GM18909 (cell line): ENCODE measurements around the gene IER3.
"Not testable (repeated sequence)": the region's sequence is repeated elsewhere in the genome, so short reads cannot be mapped to it uniquely, and the experiment has no call there.

Source experiments
- ATAC-seq: cut with Tn5 transposase; IDR thresholded peaks from one replicate; pipeline ENCODE4 v1.9.1; 2021; ENCODE audit warnings: mild to moderate bottlenecking; ENCODE audit not compliant: unreplicated experiment, poor library complexity

The IER3 gene

DNA sequence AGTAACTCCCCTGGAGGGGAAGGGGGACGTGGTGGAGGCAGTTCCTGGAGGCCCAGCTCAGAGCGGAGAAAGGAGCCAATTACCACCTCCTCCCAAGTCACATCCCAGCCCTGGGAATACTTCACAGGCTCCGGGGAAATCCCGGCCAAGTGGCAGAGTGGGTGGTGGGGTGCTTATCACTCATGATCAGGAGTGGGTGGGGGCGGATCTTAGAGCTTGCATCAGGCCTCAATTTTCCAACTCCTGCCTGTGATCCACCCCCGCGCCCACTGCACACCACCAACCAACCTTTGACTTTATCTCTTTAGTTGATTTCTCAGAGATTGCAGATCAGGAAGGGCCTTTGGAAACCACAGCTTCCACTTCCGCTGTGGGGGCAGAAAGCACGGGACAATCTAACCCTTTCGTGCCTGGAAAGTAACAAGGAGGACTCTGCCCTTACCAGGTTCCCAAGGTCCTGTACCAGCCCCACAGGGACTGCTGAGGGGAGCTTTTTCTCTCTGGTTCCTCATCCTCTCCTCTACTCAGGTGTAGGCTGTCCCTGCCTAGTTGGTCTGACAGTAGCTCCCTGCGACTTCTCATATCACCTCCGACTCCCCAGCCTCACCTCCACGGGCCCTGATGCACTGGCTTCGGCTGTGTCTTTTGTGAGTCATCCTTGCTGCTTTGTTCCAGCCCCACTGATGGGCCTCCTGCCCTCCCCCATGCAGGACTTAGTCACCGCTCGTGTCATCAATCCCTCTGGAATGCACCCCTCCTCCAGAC lies 24.9 kb upstream of the IER3 start:
- no peak for ATAC-seq

DNA sequence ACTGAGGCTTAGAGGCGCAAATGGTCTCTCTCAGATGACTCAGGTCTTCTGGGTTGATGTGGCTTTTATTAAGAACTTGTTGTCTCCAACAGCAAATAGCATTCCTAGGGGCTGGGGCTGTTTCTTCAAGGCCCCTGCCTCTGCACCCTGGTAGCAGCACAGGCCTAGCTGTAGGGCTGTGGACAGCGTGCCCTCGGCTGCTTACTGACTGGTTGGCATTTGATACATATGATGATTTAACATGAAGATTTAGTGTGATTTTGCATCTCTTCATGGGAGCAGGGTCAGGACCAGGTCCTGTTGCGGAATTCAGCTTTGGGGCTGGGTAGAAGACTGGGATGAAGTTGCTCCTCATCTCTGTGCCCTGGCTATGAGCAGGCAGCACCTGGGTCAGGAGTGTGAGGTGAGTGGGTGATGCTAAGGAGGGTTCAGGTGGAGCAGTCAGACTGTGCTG lies 24.3 kb upstream of the IER3 start:
- no peak for ATAC-seq

DNA sequence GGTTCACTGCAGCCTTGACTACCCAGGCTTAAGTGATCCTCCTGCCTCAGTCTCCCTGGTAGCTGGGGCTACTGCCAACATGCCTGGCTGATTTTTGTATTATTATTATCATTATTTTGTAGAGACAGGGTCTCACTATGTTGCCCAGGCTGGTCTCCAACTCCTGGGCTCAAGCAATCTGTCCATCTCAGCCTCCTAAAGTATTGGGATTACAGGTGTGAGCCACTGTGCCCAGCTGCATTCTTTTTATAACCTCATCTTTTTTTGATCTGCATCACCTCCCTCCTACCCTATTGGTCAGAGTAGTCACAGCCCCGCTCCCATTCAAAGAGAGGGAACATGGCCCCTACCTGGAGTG lies 23.6 kb upstream of the IER3 start:
- ATAC-seq: no peak

DNA sequence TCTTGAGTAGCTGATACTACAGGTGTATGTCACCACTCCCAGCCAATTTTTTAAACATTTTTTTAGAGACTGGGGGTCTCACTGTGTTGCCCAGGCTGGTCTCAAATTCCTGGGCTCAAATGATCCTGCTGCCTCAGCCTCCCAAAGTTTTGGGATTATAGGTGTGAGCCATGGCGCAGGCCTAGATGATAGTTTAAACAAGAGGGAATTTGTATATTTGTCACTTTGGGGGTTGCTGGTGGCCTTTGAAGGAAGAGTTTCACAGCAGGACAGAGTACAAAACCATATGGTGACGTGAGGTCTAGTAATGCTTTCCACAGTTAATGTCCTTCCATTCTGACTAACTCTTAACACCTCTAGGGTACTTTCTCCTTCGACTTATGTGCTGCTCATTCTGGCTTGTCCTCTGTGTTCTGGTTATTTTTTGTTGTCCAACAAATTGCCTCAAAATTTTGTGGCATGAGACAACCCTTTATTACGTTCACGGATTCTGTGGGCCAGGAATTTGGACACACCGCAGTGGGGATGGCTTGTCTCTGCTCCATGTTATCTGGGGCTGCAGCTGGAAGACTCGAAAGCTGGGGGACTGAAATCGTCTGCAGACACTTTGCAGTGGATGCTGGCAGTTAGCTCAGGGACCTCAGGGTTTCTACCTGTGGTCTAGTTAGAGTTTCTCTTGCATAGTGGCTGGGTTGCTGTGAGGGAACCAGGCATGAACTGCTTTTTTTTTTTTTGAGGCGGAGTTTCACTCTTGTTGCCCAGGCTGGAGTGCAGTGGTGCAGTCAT lies 23.0 kb upstream of the IER3 start:
- ATAC-seq: peak; percentile 66

DNA sequence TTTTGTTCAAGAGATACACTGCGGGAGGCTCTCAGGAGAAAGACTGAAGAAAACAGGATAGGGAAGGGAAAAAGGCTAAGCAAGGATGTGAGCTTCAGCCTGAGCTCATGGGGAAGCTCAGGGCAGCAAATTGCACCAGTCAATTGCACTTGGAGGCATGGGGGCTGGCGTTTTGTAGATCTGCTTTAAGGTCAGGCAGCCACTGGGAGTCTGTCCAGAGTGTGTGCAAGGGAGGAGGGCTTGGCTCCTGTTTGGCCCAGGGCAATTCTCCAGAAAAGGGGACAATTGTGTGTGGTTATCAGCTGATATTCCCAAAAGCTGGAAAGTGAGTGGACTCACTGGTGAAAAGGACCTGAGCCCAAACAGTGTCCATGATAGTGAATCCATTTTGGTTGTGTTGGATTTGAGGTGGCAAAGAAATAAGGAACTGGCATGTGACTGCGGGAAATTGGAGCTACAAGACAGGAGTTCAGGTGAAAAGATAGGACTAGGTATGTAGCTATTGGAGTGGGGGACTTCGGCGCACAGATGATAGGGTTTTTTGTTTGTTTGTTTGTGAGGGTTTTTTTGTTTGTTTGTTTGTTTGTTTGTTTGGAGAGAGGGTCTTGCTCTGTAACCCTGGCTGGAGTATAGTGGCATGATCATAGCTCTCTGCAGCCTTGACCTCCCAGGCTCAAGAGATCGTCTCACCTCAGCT lies 22.3 kb upstream of the IER3 start:
- no peak for ATAC-seq

DNA sequence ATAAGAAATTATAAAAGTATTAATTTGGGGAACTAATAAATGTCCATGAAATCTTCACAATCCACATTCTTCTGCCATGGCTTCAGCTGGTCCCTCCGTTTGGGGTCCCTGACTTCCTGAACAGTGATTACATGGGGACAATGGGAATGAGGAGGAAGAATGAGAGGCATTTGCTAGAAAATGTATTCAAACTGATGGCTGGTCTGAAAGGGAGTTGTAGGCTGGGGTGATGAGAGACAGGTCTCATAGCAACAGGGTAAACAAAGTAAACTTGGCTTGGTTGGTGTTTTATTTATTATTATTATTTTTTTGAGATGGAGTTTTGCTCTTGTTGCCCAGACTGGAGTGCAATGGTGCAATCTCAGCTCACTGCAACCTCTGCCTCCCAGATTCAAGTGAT lies 21.1 kb upstream of the IER3 start:
- not testable (repeated sequence) for ATAC-seq

DNA sequence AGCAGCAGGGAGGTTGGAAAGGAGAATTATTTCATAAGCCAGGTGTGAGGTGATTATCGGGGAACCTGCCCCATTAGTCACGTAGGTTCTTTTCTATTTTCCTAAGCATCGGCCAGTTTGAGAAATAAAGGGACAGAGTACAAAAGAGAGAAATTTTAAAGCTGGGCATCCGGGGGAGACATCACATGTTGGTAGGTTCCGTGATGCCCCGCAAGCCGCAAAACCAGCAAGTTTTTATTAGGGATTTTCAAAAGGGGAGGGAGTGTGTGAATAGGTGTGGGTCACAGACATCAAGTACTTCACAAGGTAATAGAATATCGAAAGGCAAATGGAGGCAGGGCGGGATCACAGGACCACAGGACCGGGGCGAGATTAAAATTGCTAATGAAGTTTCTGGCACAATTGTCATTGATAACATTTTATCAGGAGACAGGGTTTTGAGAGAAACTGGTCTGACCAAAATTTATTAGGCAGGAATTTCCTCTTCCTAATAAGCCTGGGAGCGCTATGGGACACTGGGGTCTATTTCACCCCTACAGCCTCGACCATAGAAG lies 20.2 kb upstream of the IER3 start:
- ATAC-seq: not testable (repeated sequence)

DNA sequence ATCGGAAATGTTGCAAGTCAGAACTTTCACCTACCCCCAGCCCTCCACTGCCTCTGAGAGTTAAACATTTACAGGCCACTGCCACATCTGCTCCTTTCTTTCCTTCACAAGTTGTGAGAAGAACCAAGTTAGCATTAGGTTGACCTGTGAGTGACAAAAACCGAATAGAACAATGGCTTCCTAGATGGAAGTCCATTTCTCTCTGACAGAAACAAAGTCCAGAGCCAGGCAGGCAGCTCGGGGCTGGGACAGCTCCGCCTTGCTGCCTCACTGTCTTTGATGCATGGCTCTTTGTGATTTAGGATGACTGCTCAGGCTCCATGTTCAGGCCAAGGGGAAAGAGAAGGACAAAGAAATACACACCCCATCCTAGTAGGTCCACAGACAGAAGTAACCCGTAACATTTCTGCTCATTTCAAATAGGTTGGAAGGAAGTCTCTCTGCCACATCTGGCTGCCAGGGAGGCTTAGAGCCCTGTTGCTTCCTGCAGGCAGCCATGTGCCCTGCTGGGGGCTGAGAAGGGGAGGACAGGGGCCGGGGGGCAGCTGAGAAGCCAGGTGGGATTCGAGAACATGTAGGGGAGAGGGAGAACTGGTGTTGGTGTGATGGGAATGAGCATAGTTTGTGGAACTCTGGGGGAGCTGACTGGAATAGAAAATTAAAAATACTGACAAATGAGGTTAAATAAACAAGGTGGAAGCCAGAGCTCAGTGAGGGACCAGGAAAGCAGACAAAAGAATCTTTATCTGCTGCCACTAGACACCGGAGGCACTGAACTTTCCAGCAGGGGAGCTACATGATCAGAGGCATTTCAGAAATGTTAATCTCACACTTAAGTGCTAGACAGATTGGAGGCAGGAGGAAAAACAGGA lies 19.5 kb upstream of the IER3 start:
- ATAC-seq: no peak

DNA sequence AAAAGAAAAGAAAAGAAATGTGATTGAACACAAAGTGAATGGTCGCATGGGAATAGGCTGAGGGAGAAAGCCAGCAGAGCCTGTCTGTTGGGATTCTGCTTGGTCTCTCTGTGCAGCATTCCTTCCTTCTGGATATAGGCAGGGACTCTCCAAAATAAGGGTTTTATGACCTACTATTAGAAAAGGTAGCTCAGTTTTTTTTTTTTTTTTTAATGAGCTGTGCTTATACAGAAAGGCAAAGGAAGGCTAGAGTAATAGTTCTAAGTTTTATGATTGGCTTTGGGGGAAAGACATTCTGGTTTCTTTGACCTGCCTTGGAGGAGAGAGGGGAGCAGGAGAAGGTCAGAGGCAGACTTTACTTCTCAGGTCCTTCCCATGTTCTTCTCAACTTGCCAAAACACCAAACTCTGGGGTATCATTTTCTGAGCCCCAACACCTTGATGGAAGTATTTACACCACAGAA lies 18.8 kb upstream of the IER3 start:
- no peak for ATAC-seq

DNA sequence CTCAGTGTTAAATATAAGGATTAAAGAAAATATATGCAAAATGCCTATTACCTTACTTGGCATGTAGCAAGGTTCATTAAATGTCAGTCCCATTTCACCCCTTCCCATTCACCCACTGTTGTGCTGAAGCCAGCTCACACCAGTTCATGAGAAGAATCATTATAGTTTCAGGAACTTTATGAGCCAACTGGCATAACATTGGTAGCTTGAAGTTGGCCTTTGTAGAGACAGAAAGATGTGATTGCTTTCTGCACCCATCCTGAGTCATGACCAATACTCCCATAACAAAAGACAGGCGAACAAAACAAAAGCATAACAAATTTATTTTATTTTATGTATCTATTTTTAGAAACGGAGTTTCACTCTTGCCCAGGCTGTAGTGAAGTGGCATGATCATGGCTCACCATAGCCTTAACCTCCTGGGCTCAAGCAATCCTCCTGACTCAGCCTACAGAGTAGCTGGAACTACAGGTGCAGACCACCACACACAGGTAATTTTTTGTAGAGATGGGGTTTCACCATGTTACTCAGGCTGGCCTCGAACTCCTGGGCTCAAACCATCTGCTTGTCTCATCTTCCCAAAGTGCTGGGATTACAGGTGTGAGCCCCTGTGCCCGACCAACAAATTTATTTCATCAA lies 17.6 kb upstream of the IER3 start:
- no peak for ATAC-seq

DNA sequence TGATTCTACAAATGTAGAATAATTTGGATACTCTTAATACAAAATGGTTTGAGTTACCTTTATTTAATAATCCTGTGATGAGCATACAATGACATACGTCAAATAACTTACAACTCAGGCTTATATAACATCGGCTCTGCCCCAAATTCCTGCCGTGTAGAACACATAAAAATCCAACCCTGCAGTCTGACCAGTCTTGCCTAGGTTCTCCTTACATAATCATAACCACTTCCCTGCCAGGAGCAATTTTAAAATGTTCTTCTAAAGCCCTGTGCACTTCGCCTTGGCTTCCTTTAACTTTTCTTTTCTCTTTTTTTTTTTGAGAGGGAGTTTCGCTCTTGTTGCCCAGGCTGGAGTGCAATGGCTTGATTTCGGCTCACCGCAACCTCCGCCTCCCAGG lies 16.2 kb upstream of the IER3 start:
- ATAC-seq: no peak

DNA sequence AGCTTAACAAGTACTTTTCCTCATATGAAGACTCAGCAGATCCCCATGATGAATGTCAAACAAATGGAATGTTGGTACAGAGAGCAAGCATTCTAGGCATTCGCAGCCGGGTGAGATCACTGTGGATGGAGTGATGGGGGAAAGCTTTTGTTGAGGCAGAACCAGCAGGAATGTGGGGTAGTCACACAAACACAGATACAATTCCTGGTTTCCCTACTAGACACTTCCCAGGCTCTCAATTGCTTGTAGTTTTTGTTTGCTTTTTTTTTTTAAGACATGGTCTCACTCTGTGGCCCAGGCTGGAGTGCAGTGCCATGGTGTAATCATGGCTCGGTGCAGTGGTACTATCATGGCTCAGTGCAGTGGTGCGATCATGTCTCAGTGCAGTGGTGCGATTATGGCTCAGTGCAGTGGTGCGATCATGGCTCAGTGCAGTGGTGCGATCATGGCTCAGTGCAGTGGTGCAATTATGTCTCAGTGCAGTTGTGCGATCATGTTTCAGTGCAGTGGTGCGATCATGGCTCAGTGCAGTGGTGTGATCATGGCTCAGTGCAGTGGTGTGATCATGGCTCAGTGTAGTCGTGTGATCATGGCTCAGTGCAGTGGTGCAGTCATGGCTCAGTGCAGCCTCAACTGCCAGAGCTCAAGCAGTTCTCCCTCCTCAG lies 15.4 kb upstream of the IER3 start:
- no peak for ATAC-seq

DNA sequence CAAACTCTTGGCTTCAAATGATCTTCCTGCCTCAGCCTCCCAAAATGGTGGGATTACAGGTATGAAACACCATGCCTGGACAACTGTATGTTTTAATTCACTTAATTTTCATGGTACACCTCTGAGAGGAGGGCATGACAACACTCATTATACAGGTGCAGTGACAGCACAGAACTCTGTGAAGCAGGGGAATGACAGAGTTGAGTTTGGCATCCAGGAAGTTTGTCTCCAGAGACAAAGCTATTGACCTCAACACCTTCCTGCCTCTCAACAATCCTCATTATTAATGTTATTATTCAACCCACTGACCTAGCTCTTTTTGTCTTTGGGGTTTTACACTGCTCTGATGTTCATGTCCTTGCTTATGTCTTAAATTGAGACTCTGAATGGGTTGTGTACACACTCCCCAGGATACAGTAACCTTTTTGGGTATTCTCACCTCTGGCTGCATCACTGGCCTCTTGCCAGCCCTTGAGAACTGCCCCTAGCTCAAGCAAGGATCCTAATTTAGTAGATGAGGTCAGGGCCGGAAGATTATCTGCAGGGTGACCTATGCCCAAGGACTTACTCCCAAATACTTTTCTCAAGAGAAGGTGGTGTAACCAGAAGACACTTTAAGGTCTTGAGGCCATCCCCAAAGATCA lies 13.0 kb upstream of the IER3 start:
- no peak for ATAC-seq

DNA sequence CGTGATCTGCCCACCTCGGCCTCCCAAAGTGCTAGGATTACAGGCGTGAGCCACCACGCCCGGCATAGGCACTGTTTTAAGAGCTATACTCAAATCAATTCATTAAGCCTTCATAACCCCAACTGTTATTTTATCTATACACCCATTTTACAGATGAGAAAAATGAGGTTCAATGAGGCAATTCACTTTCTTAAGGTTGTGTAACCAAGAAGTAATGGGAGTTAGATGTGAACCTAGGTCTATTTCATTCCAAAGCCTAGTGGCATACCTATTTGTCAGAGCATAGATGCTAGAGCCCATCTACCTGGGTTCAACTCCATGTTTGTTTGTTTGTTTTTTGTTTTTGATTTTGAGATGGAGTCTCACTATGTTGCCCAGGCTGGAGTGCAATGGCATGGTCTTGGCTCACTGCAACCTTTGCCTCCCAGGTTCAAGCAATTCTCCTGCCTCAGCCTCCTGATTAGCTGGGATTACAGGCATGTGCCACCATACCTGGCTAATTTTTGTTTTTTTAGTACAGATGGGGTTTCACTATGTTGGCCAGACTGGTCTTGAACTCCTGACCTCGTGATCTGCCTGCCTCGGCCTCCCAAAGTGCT lies 12.2 kb upstream of the IER3 start:
- ATAC-seq: not testable (repeated sequence)

DNA sequence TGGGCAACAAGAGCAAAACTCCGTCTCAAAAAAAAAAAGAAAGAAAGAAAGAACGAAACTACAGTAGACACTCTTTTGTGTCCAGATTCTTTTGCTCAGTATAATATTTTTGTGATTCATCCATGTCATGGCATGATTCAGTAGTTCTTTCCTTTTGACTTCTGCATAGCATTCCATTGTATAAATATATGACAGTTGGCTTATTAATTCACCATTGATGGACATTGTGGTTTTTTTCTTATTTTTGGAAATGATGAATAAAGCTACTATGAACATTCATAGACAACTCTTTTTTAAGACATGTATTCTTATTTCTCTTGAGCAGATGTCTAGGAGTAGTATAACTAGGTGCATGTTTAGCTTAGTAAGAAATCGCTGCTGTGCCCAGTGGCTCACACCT lies 10.3 kb upstream of the IER3 start:
- ATAC-seq: no peak

DNA sequence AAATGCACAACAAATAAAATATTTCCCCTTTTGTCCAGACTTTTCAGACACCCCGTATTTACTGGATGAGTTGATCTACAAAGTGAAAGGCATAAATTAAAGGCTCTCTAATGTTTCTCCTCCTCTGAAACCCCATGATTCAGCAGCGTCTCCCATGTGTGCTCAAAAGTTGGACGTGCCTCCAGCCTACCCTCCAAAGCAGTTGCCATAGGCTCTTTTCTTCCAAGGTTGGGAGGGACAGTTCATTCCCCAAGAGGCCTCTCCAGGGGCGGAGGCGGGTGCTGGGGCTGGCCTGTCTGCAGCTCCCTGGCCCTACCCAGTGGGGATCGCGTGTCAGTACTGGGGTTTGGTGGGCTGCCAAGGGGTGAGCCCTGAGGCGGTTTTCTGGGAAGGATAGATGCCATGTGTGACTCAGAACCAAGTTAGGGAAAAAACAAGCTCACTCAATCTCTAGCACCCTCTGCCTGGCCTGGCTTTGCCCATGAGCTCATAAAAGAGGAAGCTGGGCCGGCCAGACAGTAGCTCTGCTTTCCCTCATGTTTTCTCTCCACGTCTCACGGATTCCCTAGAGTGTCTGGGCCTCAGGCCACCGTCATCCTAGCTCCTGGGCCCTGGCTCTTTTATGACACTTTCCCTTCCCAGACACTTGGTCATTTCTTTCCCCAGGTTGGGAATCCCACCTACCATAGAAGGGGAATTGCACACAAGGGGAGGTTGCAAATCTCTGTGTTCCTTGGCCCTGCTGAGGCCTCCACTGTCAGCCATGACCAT lies 8.0 kb upstream of the IER3 start:
- ATAC-seq: no peak

DNA sequence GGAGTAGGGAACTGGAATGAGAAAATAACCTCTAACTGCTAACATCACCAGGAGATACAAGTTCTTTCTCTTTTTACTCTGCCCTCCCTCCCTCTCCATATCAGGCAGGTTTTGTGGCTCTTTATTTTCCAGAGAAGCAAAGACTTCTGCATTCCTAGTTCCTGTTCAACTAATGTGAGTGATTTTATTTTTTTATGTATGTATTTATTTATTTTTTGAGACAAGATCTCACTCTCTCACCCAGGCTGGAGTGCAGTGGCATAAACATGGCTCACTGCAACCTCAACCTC lies 6.0 kb upstream of the IER3 start:
- no peak for ATAC-seq
